GM13976 (cell line): ENCODE data around the gene FCHSD2.

ENCODE experiments used
- DNase-seq: peaks from one replicate; pipeline ENCODE4 v3.0.0; 2012; ENCODE audit warnings: low spot score
- in situ Hi-C: fragments of 300-500 bp; cut with MboI; formaldehyde crosslinking; loops from one replicate; pipeline ENCODE4 v1.12.0; 2022; ENCODE audit warnings: low sequenced_read_pairs, mixed read lengths, inconsistent platforms; ENCODE audit not compliant: unreplicated experiment
- TF ChIP-seq, protein P1 (sequence below): IDR thresholded peaks from 2 replicates; pipeline ENCODE4 v1.5.1; 2012; ENCODE audit warnings: borderline replicate concordance, mild to moderate bottlenecking; ENCODE audit not compliant: insufficient read depth; ENCODE audit errors: extremely low read depth, missing control alignments, control extremely low read depth

Gene FCHSD2

DNA sequence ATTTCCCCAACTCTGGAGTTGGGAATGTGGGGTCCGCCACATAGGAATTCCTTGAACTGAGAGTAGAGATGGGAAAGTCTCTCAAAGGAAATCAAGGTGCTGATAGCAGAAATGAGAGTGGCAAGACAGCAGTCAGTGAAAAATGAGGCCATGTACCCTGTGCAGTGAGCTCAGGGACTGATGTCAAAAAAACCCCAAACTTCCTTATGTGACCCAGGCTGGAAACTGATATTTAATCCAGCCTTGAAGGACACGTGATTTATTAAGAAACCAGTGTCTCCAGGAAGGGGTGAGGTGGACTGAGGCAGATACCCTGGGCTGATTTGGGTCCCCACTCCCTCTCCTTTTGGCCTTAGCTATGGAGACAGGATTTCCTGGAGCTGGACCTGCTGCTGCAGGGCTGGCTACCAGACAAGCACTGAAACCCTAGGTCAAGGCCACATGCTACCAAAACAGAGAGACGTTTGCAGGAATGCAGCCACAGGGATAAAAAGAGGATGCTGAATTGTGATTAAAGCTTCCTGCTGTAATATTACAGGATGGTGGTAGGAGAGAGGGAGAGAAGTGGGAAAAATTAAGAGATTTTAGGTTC, 25.3 kb upstream of the FCHSD2 start:
- DNase-seq, result no peak
- TF ChIP-seq, protein P1, sequence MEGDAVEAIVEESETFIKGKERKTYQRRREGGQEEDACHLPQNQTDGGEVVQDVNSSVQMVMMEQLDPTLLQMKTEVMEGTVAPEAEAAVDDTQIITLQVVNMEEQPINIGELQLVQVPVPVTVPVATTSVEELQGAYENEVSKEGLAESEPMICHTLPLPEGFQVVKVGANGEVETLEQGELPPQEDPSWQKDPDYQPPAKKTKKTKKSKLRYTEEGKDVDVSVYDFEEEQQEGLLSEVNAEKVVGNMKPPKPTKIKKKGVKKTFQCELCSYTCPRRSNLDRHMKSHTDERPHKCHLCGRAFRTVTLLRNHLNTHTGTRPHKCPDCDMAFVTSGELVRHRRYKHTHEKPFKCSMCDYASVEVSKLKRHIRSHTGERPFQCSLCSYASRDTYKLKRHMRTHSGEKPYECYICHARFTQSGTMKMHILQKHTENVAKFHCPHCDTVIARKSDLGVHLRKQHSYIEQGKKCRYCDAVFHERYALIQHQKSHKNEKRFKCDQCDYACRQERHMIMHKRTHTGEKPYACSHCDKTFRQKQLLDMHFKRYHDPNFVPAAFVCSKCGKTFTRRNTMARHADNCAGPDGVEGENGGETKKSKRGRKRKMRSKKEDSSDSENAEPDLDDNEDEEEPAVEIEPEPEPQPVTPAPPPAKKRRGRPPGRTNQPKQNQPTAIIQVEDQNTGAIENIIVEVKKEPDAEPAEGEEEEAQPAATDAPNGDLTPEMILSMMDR, result no peak
- in situ Hi-C loops, result no loop called here

DNA sequence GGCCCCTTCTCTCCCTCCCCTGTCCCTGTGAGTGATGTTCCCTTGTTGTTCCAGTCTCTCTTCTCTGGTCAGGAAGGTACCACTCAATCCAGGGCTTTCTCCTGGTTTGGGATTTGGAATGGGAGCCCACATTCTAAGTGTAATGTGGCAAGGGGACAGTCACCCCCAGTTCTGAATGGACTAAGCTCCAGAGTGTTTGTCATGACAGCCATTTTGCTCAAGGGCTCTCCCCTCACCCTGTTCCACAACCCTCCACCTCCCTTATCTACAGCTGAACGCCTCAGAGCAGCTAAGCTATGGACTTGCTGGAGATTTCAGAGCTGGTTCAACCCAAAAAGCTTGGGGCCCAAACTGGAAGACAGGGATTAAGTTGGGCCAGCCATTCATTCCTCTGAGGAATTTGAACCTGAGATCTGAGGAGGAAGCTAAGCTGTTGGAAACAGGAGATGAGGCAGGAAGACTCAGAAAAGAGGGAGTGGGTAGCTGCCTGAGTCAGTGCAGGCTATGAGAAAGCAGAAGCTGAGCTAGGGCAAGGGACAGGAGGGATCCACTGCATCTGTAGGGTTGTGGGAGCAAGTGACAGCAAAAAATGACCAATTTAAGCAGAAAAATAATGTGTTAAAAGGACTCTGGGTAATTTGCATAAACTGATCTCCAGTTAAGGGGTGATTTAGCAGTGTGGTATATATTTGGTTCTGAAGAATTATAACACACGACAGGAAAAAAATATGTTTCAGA, 22.9 kb upstream of the FCHSD2 start:
- DNase-seq, result no peak
- TF ChIP-seq, protein P1, result no peak
- in situ Hi-C loops, result no loop called here

- in situ Hi-C loops, result no loop called here
- DNase-seq, result no peak
- TF ChIP-seq, protein P1, result no peak
Observed at GRCh38 chr11:73163638-73164174, 21.6 kb upstream of the FCHSD2 start.

GRCh38 chr11:73162196-73162740, 20.1 kb upstream of the FCHSD2 start:
- in situ Hi-C loops, result no loop called here
- TF ChIP-seq, protein P1, result no peak

DNA sequence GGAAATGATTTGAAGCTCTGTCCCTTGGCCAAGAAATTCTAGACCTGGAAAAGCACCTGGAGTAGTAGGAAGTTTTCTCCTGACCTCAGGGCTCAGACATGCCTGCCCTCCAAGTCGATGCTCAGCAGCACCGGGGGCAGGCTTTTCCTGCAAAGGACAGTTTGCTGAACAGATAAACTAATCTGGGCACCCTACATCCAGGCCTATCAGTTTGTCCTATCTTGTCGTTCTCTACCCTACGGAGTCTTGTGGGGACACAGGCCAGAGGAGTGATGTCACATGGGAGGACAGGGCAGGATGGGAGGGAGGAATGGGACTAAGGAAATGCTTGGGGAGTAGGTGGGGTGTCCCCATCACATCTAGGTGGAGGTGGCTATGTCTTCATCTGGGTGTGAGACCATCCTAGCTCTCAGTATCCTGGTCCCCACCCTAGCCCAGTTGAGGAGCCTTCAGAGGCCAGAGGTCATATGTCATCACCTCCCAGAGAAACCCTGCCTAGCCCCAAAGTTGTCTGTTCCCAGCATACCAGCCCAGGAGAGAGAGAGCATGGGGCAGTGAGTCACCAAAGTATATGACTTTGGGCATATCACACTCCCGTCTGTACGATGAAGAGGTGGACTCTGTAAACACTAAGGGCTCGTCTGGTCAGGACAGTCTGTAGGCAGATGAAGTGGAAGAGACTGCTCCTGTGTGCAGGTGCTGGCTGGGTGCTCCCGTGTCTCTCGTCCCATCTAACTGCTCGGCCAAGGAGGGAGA, 18.1 kb upstream of the FCHSD2 start:
- in situ Hi-C loops, result no loop called here
- DNase-seq, result no peak

More at GRCh38 chr11:73162196-73162740, 20.1 kb upstream of the FCHSD2 start:
- DNase-seq, result no peak

More for the DNA sequence above, 18.1 kb upstream of the FCHSD2 start:
- TF ChIP-seq, protein P1, result no peak
